Measurements from ENCODE around the gene IFT172. TPM values are rescaled to one million over a fixed set of nuclear protein-coding genes. Genes with fewer than 3 reads are reported as not detected.
A peak's percentile ranks its signal among the peaks of the same experiment; 100 is the strongest.

IFT172 gene, protein sequence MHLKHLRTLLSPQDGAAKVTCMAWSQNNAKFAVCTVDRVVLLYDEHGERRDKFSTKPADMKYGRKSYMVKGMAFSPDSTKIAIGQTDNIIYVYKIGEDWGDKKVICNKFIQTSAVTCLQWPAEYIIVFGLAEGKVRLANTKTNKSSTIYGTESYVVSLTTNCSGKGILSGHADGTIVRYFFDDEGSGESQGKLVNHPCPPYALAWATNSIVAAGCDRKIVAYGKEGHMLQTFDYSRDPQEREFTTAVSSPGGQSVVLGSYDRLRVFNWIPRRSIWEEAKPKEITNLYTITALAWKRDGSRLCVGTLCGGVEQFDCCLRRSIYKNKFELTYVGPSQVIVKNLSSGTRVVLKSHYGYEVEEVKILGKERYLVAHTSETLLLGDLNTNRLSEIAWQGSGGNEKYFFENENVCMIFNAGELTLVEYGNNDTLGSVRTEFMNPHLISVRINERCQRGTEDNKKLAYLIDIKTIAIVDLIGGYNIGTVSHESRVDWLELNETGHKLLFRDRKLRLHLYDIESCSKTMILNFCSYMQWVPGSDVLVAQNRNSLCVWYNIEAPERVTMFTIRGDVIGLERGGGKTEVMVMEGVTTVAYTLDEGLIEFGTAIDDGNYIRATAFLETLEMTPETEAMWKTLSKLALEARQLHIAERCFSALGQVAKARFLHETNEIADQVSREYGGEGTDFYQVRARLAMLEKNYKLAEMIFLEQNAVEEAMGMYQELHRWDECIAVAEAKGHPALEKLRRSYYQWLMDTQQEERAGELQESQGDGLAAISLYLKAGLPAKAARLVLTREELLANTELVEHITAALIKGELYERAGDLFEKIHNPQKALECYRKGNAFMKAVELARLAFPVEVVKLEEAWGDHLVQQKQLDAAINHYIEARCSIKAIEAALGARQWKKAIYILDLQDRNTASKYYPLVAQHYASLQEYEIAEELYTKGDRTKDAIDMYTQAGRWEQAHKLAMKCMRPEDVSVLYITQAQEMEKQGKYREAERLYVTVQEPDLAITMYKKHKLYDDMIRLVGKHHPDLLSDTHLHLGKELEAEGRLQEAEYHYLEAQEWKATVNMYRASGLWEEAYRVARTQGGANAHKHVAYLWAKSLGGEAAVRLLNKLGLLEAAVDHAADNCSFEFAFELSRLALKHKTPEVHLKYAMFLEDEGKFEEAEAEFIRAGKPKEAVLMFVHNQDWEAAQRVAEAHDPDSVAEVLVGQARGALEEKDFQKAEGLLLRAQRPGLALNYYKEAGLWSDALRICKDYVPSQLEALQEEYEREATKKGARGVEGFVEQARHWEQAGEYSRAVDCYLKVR (N-terminal part only)
- 19.7 TPM for polyA plus RNA-seq (2012; ENCODE audit: insufficient read length, low read depth)

- TF ChIP-seq POLR2AphosphoS5 (IDR thresholded peaks at IDR 0.05; ENCODE audit: low read depth, low read length), result peak; percentile 91
- TF ChIP-seq SIN3A (IDR thresholded peaks at IDR 0.05; ENCODE audit: borderline replicate concordance, insufficient read depth, low read length), result peak; percentile 79; the same call in 1 of the 2 replicates
- TF ChIP-seq FOXP2 (optimal IDR thresholded peaks at IDR 0.05; ENCODE audit: borderline replicate concordance, extremely low read depth, extremely low read length, insufficient read depth), result peak; percentile 98
- TF ChIP-seq, protein P1, sequence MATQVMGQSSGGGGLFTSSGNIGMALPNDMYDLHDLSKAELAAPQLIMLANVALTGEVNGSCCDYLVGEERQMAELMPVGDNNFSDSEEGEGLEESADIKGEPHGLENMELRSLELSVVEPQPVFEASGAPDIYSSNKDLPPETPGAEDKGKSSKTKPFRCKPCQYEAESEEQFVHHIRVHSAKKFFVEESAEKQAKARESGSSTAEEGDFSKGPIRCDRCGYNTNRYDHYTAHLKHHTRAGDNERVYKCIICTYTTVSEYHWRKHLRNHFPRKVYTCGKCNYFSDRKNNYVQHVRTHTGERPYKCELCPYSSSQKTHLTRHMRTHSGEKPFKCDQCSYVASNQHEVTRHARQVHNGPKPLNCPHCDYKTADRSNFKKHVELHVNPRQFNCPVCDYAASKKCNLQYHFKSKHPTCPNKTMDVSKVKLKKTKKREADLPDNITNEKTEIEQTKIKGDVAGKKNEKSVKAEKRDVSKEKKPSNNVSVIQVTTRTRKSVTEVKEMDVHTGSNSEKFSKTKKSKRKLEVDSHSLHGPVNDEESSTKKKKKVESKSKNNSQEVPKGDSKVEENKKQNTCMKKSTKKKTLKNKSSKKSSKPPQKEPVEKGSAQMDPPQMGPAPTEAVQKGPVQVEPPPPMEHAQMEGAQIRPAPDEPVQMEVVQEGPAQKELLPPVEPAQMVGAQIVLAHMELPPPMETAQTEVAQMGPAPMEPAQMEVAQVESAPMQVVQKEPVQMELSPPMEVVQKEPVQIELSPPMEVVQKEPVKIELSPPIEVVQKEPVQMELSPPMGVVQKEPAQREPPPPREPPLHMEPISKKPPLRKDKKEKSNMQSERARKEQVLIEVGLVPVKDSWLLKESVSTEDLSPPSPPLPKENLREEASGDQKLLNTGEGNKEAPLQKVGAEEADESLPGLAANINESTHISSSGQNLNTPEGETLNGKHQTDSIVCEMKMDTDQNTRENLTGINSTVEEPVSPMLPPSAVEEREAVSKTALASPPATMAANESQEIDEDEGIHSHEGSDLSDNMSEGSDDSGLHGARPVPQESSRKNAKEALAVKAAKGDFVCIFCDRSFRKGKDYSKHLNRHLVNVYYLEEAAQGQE (IDR thresholded peaks at IDR 0.05; ENCODE audit: insufficient read depth in 1 of 2, low read depth in 2 of 2, low read length in 2 of 2), result no peak
- peak; percentile 41; the same call in 1 of the 2 replicates for TF ChIP-seq TAF1 (IDR thresholded peaks at IDR 0.05; ENCODE audit: borderline replicate concordance, insufficient read depth, low read length)
Measured at GRCh38 chr2:27489498-27490397, at the start of gene IFT172. Gene IFT172, minus strand, starts transcription at chr2:27489743. Its CDS starts 90 bp downstream, at chr2:27489653.

DNA sequence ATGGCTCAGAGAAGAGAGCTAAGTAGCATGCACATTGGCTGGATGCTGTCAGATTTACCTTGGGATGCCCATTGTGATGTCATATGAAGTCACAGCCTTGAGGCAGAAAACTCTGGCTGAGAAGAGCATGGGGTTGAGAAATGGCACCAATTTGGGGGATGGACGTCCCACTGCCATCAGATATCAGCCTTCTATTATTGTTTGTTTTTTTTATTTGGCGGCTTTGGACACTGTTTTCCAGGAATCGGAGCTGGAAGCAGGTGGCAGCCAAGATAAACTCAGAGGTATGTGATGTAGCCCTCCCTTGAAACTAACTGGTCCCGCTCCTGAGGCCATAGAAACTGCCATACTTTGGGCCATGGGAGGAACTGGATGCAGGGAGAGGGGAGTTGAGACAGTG is 47.7 kb upstream of the IFT172 start:
- TF ChIP-seq SIN3A (IDR thresholded peaks at IDR 0.05; ENCODE audit: borderline replicate concordance, insufficient read depth, low read length), result no peak
- no peak for TF ChIP-seq TAF1 (IDR thresholded peaks at IDR 0.05; ENCODE audit: borderline replicate concordance, insufficient read depth, low read length)
- no peak for TF ChIP-seq FOXP2 (optimal IDR thresholded peaks at IDR 0.05; ENCODE audit: borderline replicate concordance, extremely low read depth, extremely low read length, insufficient read depth)
- no peak for TF ChIP-seq POLR2AphosphoS5 (IDR thresholded peaks at IDR 0.05; ENCODE audit: low read depth, low read length)
- TF ChIP-seq, protein P1 (IDR thresholded peaks at IDR 0.05; ENCODE audit: insufficient read depth in 1 of 2, low read depth in 2 of 2, low read length in 2 of 2), result no peak

DNA sequence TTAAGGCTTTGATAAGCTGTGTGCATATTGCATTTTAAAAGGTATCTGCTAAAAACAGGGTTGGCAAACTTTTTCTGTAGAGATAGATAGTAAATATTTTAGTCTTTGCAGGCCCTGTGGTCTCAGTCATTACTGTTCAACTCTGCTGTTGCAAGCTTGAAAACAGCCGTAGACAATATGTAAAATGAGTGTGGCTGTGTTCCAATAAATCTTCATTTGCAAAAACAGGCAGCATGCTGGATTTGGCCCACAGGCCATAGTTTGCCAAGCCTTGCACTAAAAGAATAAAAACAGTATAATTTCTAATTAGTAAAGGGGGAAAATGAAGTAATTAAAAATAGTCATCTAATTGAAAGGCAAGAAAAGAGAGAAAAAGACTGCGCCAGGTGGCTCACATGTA is 42.4 kb upstream of the IFT172 start:
- no peak for TF ChIP-seq TAF1 (IDR thresholded peaks at IDR 0.05; ENCODE audit: borderline replicate concordance, insufficient read depth, low read length)
- no peak for TF ChIP-seq FOXP2 (optimal IDR thresholded peaks at IDR 0.05; ENCODE audit: borderline replicate concordance, extremely low read depth, extremely low read length, insufficient read depth)
- no peak for TF ChIP-seq POLR2AphosphoS5 (IDR thresholded peaks at IDR 0.05; ENCODE audit: low read depth, low read length)
- TF ChIP-seq, protein P1 (IDR thresholded peaks at IDR 0.05; ENCODE audit: insufficient read depth in 1 of 2, low read depth in 2 of 2, low read length in 2 of 2), result no peak
- no peak for TF ChIP-seq SIN3A (IDR thresholded peaks at IDR 0.05; ENCODE audit: borderline replicate concordance, insufficient read depth, low read length)

GRCh38 chr2:27527182-27527581 is 37.6 kb upstream of the IFT172 start:
- TF ChIP-seq, protein P1 (IDR thresholded peaks at IDR 0.05; ENCODE audit: insufficient read depth in 1 of 2, low read depth in 2 of 2, low read length in 2 of 2), result no peak
- TF ChIP-seq POLR2AphosphoS5 (IDR thresholded peaks at IDR 0.05; ENCODE audit: low read depth, low read length) (no peak), TAF1 (IDR thresholded peaks at IDR 0.05; ENCODE audit: borderline replicate concordance, insufficient read depth, low read length) (no peak), SIN3A (IDR thresholded peaks at IDR 0.05; ENCODE audit: borderline replicate concordance, insufficient read depth, low read length) (no peak), FOXP2 (optimal IDR thresholded peaks at IDR 0.05; ENCODE audit: borderline replicate concordance, extremely low read depth, extremely low read length, insufficient read depth) (no peak)
